ENCODE results near the gene CELSR2. TPM values are rescaled to one million over a fixed set of nuclear protein-coding genes. Genes with fewer than 3 reads are reported as not detected.

The CELSR2 gene
- total and polyA plus RNA-seq, 2 of the 8 experiments (the other 6 are each of a cell fraction or from before 2014, with no cell fraction given): 12.0 to 27.7 TPM

GRCh38 chr1:109243860-109244552 lies 5.3 kb upstream of the CELSR2 start (continued):
- no peak for TF ChIP-seq CTCF (IDR thresholded peaks at IDR 0.05; ENCODE audit: control extremely low read depth in 1 of 3, insufficient read depth in 1 of 3, low read depth in 1 of 3, low read length in 3 of 3)
- TF ChIP-seq SAP30 (IDR thresholded peaks at IDR 0.05; ENCODE audit: insufficient read depth, insufficient replicate concordance, low read length): no peak
- no peak for TF ChIP-seq CEBPB (IDR thresholded peaks at IDR 0.05; ENCODE audit: low read depth, low read length)
- no peak for TF ChIP-seq NANOG (IDR thresholded peaks at IDR 0.05; ENCODE audit: insufficient read depth, low read depth, low read length, poor library complexity, severe bottlenecking)
- TF ChIP-seq YY1 (IDR thresholded peaks at IDR 0.05; ENCODE audit: low read depth, low read length): no peak
- no peak for TF ChIP-seq CTBP2 (IDR thresholded peaks at IDR 0.05; ENCODE audit: borderline replicate concordance, insufficient read depth, insufficient read length, low read length)
- no peak for TF ChIP-seq HDAC6 (IDR thresholded peaks at IDR 0.05; ENCODE audit: low read depth, low read length)
- TF ChIP-seq BACH1 (IDR thresholded peaks at IDR 0.05; ENCODE audit: low read length): no peak
- no peak for TF ChIP-seq RFX5 (IDR thresholded peaks at IDR 0.05; ENCODE audit: borderline replicate concordance, low read depth, low read length)
- TF ChIP-seq FOSL1 (IDR thresholded peaks at IDR 0.05; ENCODE audit: insufficient read depth, low read depth, low read length): no peak
- TF ChIP-seq RNF2 (IDR thresholded peaks at IDR 0.05; ENCODE audit: borderline replicate concordance, low read depth, low read length, missing control alignments, poor library complexity, severe bottlenecking): no peak
- TF ChIP-seq ZNF274 (IDR thresholded peaks at IDR 0.05; ENCODE audit: borderline replicate concordance, extremely low read depth, low read length): no peak
- no peak for TF ChIP-seq POLR2A (IDR thresholded peaks at IDR 0.05; ENCODE audit: control extremely low read depth in 1 of 2, low read depth in 2 of 2, low read length in 2 of 2)

All from H1 (cell line).